ENCODE results near the gene RCSD1.

Gene RCSD1

DNA sequence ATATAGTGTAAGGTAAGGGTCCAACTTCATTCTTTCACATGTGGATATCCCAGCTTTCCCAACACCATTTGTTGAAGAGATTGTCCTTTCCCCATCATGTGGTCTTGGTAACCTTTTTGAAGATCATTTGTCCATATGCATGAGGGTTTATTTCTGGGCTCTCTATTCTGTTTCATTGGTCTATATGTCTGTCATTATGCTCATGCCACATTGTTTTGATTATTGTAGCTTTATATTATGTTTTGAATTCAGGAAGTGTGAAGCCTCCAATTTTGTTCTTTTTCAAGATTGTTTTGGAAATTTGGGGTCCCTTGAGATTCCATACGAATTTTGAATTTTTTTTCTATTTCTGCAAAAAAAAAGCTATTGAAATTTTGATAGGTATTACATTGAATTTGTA lies 15.2 kb upstream of the RCSD1 start:
- Histone ChIP-seq H3K27me3 (ENCODE audit: insufficient read depth, low read length, poor library complexity, severe bottlenecking) (no peaks in the 10 kb centered on the region), H3K9me2 (replicated peaks; ENCODE audit: low read depth, low read length) (no peaks in the 10 kb centered on the region), H3K9ac (ENCODE audit: low read depth, low read length, poor library complexity, severe bottlenecking) (no peak overlapping the region), H3K4me2 (ENCODE audit: low read depth, low read length, poor library complexity, severe bottlenecking) (no peak overlapping the region), H2AFZ (ENCODE audit: low read length) (no peak overlapping the region), H3K4me3 (ENCODE audit: low read length, poor library complexity, severe bottlenecking) (no peak overlapping the region), H3F3A (ENCODE audit: low read depth) (peaks cover 21% of the 10 kb centered on the region; the same call in 1 of the 2 replicates), H3K79me2 (ENCODE audit: insufficient read depth, low read length) (no peaks in the 10 kb centered on the region), H3K4me1 (ENCODE audit: insufficient read depth, low read length, poor library complexity, severe bottlenecking) (peaks cover 40% of the 10 kb centered on the region), H3K9me3 (ENCODE audit: insufficient read depth, low read depth, low read length) (peaks cover 14% of the 10 kb centered on the region), H3K36me3 (ENCODE audit: insufficient read depth, low read length) (no peaks in the 10 kb centered on the region; the same call in 1 of the 2 replicates), H4K20me1 (ENCODE audit: insufficient read depth, low read length, poor library complexity, severe bottlenecking) (no peaks in the 10 kb centered on the region)
- TF ChIP-seq EZH2phosphoT487 (IDR thresholded peaks at IDR 0.05; ENCODE audit: borderline replicate concordance), result no peak
- TF ChIP-seq, protein P1, sequence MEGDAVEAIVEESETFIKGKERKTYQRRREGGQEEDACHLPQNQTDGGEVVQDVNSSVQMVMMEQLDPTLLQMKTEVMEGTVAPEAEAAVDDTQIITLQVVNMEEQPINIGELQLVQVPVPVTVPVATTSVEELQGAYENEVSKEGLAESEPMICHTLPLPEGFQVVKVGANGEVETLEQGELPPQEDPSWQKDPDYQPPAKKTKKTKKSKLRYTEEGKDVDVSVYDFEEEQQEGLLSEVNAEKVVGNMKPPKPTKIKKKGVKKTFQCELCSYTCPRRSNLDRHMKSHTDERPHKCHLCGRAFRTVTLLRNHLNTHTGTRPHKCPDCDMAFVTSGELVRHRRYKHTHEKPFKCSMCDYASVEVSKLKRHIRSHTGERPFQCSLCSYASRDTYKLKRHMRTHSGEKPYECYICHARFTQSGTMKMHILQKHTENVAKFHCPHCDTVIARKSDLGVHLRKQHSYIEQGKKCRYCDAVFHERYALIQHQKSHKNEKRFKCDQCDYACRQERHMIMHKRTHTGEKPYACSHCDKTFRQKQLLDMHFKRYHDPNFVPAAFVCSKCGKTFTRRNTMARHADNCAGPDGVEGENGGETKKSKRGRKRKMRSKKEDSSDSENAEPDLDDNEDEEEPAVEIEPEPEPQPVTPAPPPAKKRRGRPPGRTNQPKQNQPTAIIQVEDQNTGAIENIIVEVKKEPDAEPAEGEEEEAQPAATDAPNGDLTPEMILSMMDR (conservative IDR thresholded peaks at IDR 0.05; ENCODE audit: low read length), result no peak

DNA sequence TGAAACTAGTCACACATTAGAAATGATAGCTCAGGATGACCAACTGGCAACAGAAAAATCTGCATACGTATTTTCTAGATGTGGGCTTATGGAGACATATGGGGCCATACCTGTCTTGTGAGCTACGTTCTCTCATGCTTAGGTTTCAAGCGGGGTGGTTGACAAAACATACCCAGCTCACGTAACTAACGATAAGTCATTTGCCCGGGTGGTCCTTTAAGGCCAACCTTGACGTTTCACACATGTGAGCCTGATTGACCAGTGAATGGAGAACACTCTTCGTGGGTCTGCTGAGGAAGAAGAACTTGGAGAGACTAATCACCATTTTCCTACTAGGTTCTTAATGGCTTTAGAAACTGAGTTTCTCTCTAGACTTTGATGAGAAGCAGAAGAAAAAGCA lies 13.5 kb upstream of the RCSD1 start:
- peak overlapping the region; percentile 67 for H3K4me3 ChIP-seq (ENCODE audit: low read length, poor library complexity, severe bottlenecking)
- peaks cover 14% of the 10 kb centered on the region for H3K9me3 ChIP-seq (ENCODE audit: insufficient read depth, low read depth, low read length)
- peak overlapping the region; percentile 75 for H3K9ac ChIP-seq (ENCODE audit: low read depth, low read length, poor library complexity, severe bottlenecking)
- H4K20me1 ChIP-seq (ENCODE audit: insufficient read depth, low read length, poor library complexity, severe bottlenecking), result no peaks in the 10 kb centered on the region
- peaks cover 44% of the 10 kb centered on the region for H3K4me1 ChIP-seq (ENCODE audit: insufficient read depth, low read length, poor library complexity, severe bottlenecking)
- no peaks in the 10 kb centered on the region; the same call in 1 of the 2 replicates for H3K36me3 ChIP-seq (ENCODE audit: insufficient read depth, low read length)
- H3F3A ChIP-seq (ENCODE audit: low read depth), result peaks cover 21% of the 10 kb centered on the region; the same call in 1 of the 2 replicates
- TF ChIP-seq, protein P1 (conservative IDR thresholded peaks at IDR 0.05; ENCODE audit: low read length), result no peak
- TF ChIP-seq EZH2phosphoT487 (IDR thresholded peaks at IDR 0.05; ENCODE audit: borderline replicate concordance), result no peak
- H3K9me2 ChIP-seq (replicated peaks; ENCODE audit: low read depth, low read length), result no peaks in the 10 kb centered on the region
- peak overlapping the region; percentile 79 for H3K4me2 ChIP-seq (ENCODE audit: low read depth, low read length, poor library complexity, severe bottlenecking)
- no peak overlapping the region for H2AFZ ChIP-seq (ENCODE audit: low read length)
- no peaks in the 10 kb centered on the region for H3K79me2 ChIP-seq (ENCODE audit: insufficient read depth, low read length)
- no peaks in the 10 kb centered on the region for H3K27me3 ChIP-seq (ENCODE audit: insufficient read depth, low read length, poor library complexity, severe bottlenecking)

DNA sequence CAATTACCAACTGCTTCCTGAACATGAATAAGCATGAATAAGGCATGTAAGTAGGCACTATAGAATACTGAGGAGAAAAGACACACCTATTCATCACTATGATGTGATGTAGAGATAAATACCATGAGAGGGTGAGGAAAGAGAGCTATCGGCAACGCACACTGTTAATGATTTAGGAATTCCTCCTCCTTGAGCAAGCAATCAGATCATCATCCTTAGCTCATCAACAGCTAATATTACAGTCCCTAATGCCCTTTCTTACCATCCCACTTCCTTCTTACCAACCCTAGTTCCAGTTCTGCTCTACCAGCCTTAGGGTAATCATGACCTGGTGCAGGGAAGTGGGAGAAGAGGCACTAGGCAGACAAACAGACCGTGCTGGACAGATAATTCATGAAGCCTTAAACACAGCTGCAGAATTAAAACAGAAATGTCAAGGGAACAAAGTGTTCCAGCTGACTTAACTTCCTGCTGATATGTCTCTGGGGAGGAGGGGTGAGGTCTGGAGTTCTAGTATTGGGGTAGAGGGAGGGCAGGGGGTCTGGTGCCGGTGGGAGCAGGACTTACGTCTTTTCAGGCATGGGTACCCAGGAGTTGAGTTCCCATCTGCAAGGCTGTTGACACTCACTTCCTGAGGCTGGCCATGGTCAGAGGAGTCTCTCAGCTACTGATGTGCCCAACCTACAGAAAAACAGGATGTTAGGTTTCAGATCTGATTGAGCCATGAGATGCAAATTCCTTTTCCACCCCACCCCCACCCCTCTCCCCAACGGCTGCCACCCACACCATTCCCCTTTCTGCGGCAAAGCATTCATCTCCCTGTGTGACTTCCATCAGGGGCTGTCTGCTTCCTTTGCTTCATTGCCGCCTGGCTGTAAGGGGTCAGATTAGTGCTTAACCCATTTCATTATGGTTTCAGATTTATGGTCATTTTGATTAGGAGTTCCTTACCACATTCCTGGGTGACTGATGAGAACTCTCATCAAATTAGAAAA lies 12.6 kb upstream of the RCSD1 start:
- H3K4me2 ChIP-seq (ENCODE audit: low read depth, low read length, poor library complexity, severe bottlenecking), result peak overlapping the region; percentile 79
- no peaks in the 10 kb centered on the region for H4K20me1 ChIP-seq (ENCODE audit: insufficient read depth, low read length, poor library complexity, severe bottlenecking)
- peak overlapping the region; percentile 67 for H3K4me3 ChIP-seq (ENCODE audit: low read length, poor library complexity, severe bottlenecking)
- H3K79me2 ChIP-seq (ENCODE audit: insufficient read depth, low read length), result no peaks in the 10 kb centered on the region
- H3K36me3 ChIP-seq (ENCODE audit: insufficient read depth, low read length), result no peaks in the 10 kb centered on the region; the same call in 1 of the 2 replicates
- peaks cover 46% of the 10 kb centered on the region for H3K4me1 ChIP-seq (ENCODE audit: insufficient read depth, low read length, poor library complexity, severe bottlenecking)
- H3K9me2 ChIP-seq (replicated peaks; ENCODE audit: low read depth, low read length), result no peaks in the 10 kb centered on the region
- no peak for TF ChIP-seq EZH2phosphoT487 (IDR thresholded peaks at IDR 0.05; ENCODE audit: borderline replicate concordance)
- TF ChIP-seq, protein P1 (conservative IDR thresholded peaks at IDR 0.05; ENCODE audit: low read length), result no peak
- no peaks in the 10 kb centered on the region for H3K27me3 ChIP-seq (ENCODE audit: insufficient read depth, low read length, poor library complexity, severe bottlenecking)
- H3K9ac ChIP-seq (ENCODE audit: low read depth, low read length, poor library complexity, severe bottlenecking), result peak overlapping the region; percentile 75
- no peak overlapping the region; the same call in 1 of the 2 replicates for H2AFZ ChIP-seq (ENCODE audit: low read length)
- peaks cover 21% of the 10 kb centered on the region; the same call in 1 of the 2 replicates for H3F3A ChIP-seq (ENCODE audit: low read depth)
- peaks cover 14% of the 10 kb centered on the region for H3K9me3 ChIP-seq (ENCODE audit: insufficient read depth, low read depth, low read length)
